ENCODE data around the gene VWA5B2. TPM values are rescaled to one million over a fixed set of nuclear protein-coding genes. Genes with fewer than 3 reads are reported as not detected.

VWA5B2 gene
- total RNA-seq, 6 experiments from 2014 or later: not detected

DNA sequence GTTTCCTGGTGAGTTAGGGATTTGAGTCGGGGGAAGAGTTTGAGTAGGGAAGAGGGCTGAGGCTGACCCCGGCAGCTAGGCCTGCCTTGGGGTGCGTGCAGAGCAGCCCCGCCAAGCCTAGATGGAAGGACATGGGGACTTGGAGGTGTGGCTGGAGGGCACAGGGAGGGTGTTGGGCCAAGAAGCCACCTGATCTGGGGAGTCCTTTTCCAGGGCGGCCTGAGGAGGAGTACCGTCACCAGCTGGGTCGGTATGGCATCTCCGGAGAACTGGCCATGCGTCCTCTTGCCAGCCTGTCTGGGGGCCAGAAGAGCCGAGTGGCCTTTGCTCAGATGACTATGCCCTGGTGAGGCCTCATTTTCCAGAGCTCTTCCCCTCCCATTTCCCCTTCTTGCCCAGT, 36.5 kb upstream of the VWA5B2 start:
- H3K27ac Mint-ChIP-seq: no peak overlapping the region
- H3K36me3 Mint-ChIP-seq (ENCODE audit: low read depth): peaks cover 46% of the 10 kb centered on the region
- no peaks in the 10 kb centered on the region for H3K9me3 Mint-ChIP-seq
- peaks cover 3% of the 10 kb centered on the region; the same call in 1 of the 2 replicates for H3K27me3 Mint-ChIP-seq (ENCODE audit: insufficient read depth)
- DNase-seq: no peak
- TF ChIP-seq CTCF (IDR thresholded peaks at IDR 0.05): no peak
- H3K4me1 Mint-ChIP-seq (ENCODE audit: low read depth): peaks cover 3% of the 10 kb centered on the region
- H3K4me3 Mint-ChIP-seq: no peak overlapping the region

DNA sequence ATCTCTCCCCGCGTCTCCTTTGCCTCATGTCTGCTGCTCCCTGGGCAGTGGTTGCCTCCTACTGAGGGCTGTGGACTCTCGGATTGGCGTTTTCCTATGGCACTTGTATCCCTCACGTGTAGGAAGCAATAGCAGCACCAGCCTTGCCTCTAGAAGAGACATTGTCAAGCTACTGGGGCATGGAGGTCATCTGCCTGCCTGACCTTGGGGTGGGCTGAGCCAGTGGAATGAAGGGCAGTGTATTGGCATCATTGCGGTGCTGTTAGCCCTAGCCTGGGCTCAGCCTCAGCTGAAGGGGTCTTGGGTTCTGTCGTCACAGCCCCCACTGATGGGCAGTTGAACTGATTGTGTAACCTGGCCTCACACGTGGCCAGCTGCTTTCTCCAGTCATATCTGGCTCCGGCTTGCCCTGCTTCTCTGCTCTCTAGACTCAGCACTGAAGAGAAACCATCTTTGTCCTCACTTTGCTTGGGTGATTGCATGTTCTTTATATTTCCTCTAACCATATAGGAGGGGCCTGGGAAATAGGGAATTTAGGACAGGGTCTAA, 35.3 kb upstream of the VWA5B2 start:
- H3K36me3 Mint-ChIP-seq (ENCODE audit: low read depth): peaks cover 38% of the 10 kb centered on the region
- H3K4me1 Mint-ChIP-seq (ENCODE audit: low read depth): no peaks in the 10 kb centered on the region
- H3K27ac Mint-ChIP-seq: no peak overlapping the region
- no peak for TF ChIP-seq CTCF (IDR thresholded peaks at IDR 0.05)
- H3K4me3 Mint-ChIP-seq: no peak overlapping the region
- peaks cover 3% of the 10 kb centered on the region; the same call in 1 of the 2 replicates for H3K27me3 Mint-ChIP-seq (ENCODE audit: insufficient read depth)
- H3K9me3 Mint-ChIP-seq: no peaks in the 10 kb centered on the region
- DNase-seq: no peak

DNA sequence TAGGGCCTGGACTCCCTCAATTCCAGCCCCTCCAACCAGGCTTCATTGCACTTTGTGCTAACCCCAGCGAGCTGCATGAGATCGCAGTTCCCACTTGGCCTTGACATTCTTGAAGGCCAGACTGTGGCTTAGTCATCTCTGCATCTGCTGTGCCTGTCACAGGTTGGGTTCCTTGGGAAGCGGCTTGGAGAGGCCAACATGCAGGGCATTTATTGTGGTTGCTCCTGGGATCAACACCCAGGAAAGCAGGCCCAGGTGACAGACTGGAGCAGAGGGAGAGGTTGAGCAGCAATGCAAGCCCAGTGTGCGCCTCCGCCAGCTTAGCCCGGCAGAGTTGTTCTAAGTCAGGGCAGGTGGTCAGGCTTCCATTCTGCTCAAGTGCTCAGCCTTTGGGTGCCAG, 32.8 kb upstream of the VWA5B2 start:
- no peak overlapping the region for H3K27ac Mint-ChIP-seq
- H3K36me3 Mint-ChIP-seq (ENCODE audit: low read depth): peaks cover 29% of the 10 kb centered on the region
- no peak for DNase-seq
- H3K27me3 Mint-ChIP-seq (ENCODE audit: insufficient read depth): peaks cover 3% of the 10 kb centered on the region; the same call in 1 of the 2 replicates
- H3K4me1 Mint-ChIP-seq (ENCODE audit: low read depth): no peaks in the 10 kb centered on the region
- H3K9me3 Mint-ChIP-seq: no peaks in the 10 kb centered on the region
- H3K4me3 Mint-ChIP-seq: no peak overlapping the region
- no peak for TF ChIP-seq CTCF (IDR thresholded peaks at IDR 0.05)

DNA sequence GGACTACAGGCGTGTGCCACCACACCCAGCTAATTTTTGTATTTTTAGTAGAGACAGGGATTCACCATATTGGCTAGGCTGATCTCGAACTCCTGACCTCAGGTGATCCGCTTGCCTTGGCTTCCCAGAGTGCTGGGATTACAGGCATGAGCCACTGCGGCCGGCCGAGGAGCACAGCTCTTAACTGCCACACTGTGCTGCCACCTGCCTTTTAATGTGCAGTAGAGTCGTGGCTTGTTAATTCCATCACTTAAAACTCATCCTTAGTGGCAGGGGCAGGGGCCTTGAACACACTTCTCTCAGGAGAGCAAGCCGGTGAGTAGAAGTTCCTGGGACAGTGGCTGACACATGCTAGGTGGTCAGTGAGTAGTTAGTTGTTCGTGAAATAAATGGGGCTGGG, 30.9 kb upstream of the VWA5B2 start:
- Mint-ChIP-seq H3K27me3 (ENCODE audit: insufficient read depth) (peaks cover 7% of the 10 kb centered on the region), H3K36me3 (ENCODE audit: low read depth) (peaks cover 17% of the 10 kb centered on the region; the same call in 1 of the 2 replicates), H3K4me3 (no peak overlapping the region), H3K9me3 (no peaks in the 10 kb centered on the region), H3K4me1 (ENCODE audit: low read depth) (no peaks in the 10 kb centered on the region), H3K27ac (no peak overlapping the region)
- no peak for DNase-seq
- TF ChIP-seq CTCF (IDR thresholded peaks at IDR 0.05): no peak

- Mint-ChIP-seq H3K4me1 (ENCODE audit: low read depth) (no peaks in the 10 kb centered on the region), H3K27ac (no peak overlapping the region), H3K36me3 (ENCODE audit: low read depth) (no peaks in the 10 kb centered on the region), H3K4me3 (no peak overlapping the region), H3K27me3 (ENCODE audit: insufficient read depth) (peaks cover 7% of the 10 kb centered on the region), H3K9me3 (no peaks in the 10 kb centered on the region)
- DNase-seq: no peak
- no peak for TF ChIP-seq CTCF (IDR thresholded peaks at IDR 0.05)
Measured at GRCh38 chr3:184200825-184201224, 28.6 kb upstream of the VWA5B2 start.

DNA sequence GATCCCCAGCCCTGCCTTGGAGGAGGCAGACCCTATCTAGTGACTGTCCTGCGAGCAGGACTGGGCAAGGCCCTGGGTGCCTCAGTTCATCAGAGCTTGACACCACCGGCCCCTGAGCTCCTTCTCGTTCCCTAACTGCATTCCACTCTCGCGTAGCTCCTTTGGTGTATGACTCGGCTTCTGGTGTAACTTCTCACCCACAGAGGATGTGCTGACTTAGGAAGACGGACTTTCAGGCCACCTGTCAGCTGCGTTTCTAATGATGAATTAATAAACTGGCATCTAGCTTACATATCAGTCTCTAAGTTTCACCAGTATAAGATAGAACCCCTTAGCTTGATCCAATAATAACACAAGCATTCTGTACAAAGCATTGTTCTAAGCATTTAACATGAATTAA, 25.9 kb upstream of the VWA5B2 start:
- Mint-ChIP-seq H3K9me3 (no peaks in the 10 kb centered on the region), H3K27me3 (ENCODE audit: insufficient read depth) (peaks cover 18% of the 10 kb centered on the region), H3K27ac (no peak overlapping the region), H3K36me3 (ENCODE audit: low read depth) (no peaks in the 10 kb centered on the region), H3K4me3 (no peak overlapping the region), H3K4me1 (ENCODE audit: low read depth) (no peaks in the 10 kb centered on the region)
- DNase-seq: no peak
- TF ChIP-seq CTCF (IDR thresholded peaks at IDR 0.05): no peak
